Esophagus squamous epithelium (tissue), 5 donors: ENCODE measurements around the gene GPR137B. TPM values are rescaled to one million over a fixed set of nuclear protein-coding genes. Genes with fewer than 3 reads are reported as not detected.

Experiments
- DNase-seq: peaks from one replicate; lab custom pipeline; 2025; lab: John Stamatoyannopoulos, UW
- H3K27ac ChIP-seq, 4 donors: fragments of 200-600 bp; sonication (generic); one replicate each; pipeline ENCODE4 v1.5.1; 2016 to 2019; ENCODE audit warnings: mild to moderate bottlenecking in 1 of 4
- H3K27me3 ChIP-seq, 4 donors: fragments of 200-600 bp; sonication (generic); 1 replicate in 3 of 4; 2 replicates in 1 of 4; pipeline versions ENCODE4 v1.5.1 to v1.6.0; 2017 to 2021; ENCODE audit warnings: antibody characterized with exemption in 1 of 4
- H3K36me3 ChIP-seq, 3 donors: fragments of 200-600 bp; sonication (generic); one replicate each; pipeline ENCODE4 v1.5.1; 2016 to 2019
- H3K4me1 ChIP-seq, 3 donors: fragments of 200-600 bp; sonication (generic); one replicate each; pipeline ENCODE4 v1.5.1; 2017 to 2019
- H3K4me3 ChIP-seq, 4 donors: fragments of 200-600 bp; sonication (generic); 1 replicate in 3 of 4; 2 replicates in 1 of 4; pipeline ENCODE4 v1.5.1; 2016 to 2019; ENCODE audit warnings: mild to moderate bottlenecking in 2 of 4, moderate library complexity in 1 of 4
- H3K9me3 ChIP-seq, 3 donors: fragments of 200-600 bp; sonication (generic); one replicate each; pipeline ENCODE4 v1.5.1; 2016 to 2019
- POLR2A ChIP-seq, 4 donors: fragments of 450-650 bp; IDR thresholded peaks; one replicate each; pipeline ENCODE4 v1.6.1; 2017; ENCODE audit warnings: antibody characterized with exemption in 4 of 4, mild to moderate bottlenecking in 4 of 4, moderate library complexity in 3 of 4
- WGBS, 2 donors: methylation state at CpG; one replicate each; pipeline ENCODE4 v1.1.5; 2018; 5-methylcytosine and 5-hydroxymethylcytosine counted together
- intact Hi-C: fragments of 100-400 bp; cut with DNase I; formaldehyde crosslinking; loops from one replicate; pipeline ENCODE4 v1.15.0; 2022
- total RNA-seq, 4 donors: library from RNA; depleted of rRNA; stranded (reverse); fragments of >200 nt; gene quantifications; one replicate each; pipeline ENCODE4 v1.1.0, GENCODE V29; 2016
- TF ChIP-seq, protein P1 (sequence below), 6 experiments: fragments of 450-650 bp in 4 of 6; fragments of 200-600 bp in 2 of 6; sonication (generic) in 2 of 6; IDR thresholded peaks; one replicate each; pipeline ENCODE4 v1.5.1; 2016 to 2019; ENCODE audit warnings: antibody characterized with exemption in 6 of 6, mild to moderate bottlenecking in 4 of 6, moderate library complexity in 4 of 6
- donor health status: DM: yes; HTN: yes; CAD: no.

The GPR137B gene
- total RNA-seq, 4 donors from 2014 or later: 3.6 to 16.0 (median 7.4) TPM

GRCh38 chr1:236130372-236130771 is 12.0 kb upstream of the GPR137B start:
- WGBS, 2 donors: 52 to 68% methylated on average over 3 of the region's 3 CpGs
- TF ChIP-seq POLR2A (IDR thresholded peaks at IDR 0.05): no peak
- TF ChIP-seq, protein P1, sequence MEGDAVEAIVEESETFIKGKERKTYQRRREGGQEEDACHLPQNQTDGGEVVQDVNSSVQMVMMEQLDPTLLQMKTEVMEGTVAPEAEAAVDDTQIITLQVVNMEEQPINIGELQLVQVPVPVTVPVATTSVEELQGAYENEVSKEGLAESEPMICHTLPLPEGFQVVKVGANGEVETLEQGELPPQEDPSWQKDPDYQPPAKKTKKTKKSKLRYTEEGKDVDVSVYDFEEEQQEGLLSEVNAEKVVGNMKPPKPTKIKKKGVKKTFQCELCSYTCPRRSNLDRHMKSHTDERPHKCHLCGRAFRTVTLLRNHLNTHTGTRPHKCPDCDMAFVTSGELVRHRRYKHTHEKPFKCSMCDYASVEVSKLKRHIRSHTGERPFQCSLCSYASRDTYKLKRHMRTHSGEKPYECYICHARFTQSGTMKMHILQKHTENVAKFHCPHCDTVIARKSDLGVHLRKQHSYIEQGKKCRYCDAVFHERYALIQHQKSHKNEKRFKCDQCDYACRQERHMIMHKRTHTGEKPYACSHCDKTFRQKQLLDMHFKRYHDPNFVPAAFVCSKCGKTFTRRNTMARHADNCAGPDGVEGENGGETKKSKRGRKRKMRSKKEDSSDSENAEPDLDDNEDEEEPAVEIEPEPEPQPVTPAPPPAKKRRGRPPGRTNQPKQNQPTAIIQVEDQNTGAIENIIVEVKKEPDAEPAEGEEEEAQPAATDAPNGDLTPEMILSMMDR (IDR thresholded peaks at IDR 0.05): no peak
- Histone ChIP-seq H3K4me1 (peaks cover 0 to 11% (median 0%) of the 10 kb centered on the region in 3 donors), H3K36me3 (no peaks in the 10 kb centered on the region), H3K27me3 (peaks cover 0 to 18% (median 0%) of the 10 kb centered on the region in 4 donors), H3K4me3 (no peak overlapping the region), H3K9me3 (no peaks in the 10 kb centered on the region), H3K27ac (no peak overlapping the region)
- DNase-seq: no peak
- intact Hi-C loops: no loop called here

- 53 to 61% methylated on average over 1 of the region's 1 CpG for WGBS, 2 donors
- peaks cover 0 to 28% (median 0%) of the 10 kb centered on the region in 4 donors for H3K27me3 ChIP-seq
Measured at GRCh38 chr1:236131916-236132315, 10.4 kb upstream of the GPR137B start.

GRCh38 chr1:236132420-236133046 is 9.8 kb upstream of the GPR137B start:
- Histone ChIP-seq H3K27me3 (peaks cover 0 to 35% (median 0%) of the 10 kb centered on the region in 4 donors), H3K4me3 (no peak overlapping the region), H3K36me3 (no peaks in the 10 kb centered on the region), H3K9me3 (no peaks in the 10 kb centered on the region), H3K27ac (no peak overlapping the region), H3K4me1 (peaks cover 0 to 11% (median 0%) of the 10 kb centered on the region in 3 donors)
- no peak for DNase-seq
- TF ChIP-seq, protein P1 (IDR thresholded peaks at IDR 0.05): no peak
- intact Hi-C loops: no loop called here
- 85 to 89% methylated on average over 5 of the region's 5 CpGs for WGBS, 2 donors

More at GRCh38 chr1:236131916-236132315, 10.4 kb upstream of the GPR137B start:
- intact Hi-C loops: no loop called here
- no peak for DNase-seq
- Histone ChIP-seq H3K9me3 (no peaks in the 10 kb centered on the region), H3K4me1 (peaks cover 0 to 11% (median 0%) of the 10 kb centered on the region in 3 donors), H3K4me3 (no peak overlapping the region), H3K36me3 (no peaks in the 10 kb centered on the region), H3K27ac (no peak overlapping the region)
- TF ChIP-seq POLR2A (IDR thresholded peaks at IDR 0.05): no peak
- TF ChIP-seq, protein P1 (IDR thresholded peaks at IDR 0.05): no peak

GRCh38 chr1:236133339-236133738 is 9.0 kb upstream of the GPR137B start:
- Histone ChIP-seq H3K27ac (no peak overlapping the region), H3K9me3 (no peaks in the 10 kb centered on the region), H3K4me3 (no peak overlapping the region), H3K4me1 (peaks cover 0 to 11% (median 0%) of the 10 kb centered on the region in 3 donors), H3K27me3 (peaks cover 0 to 41% (median 0%) of the 10 kb centered on the region in 4 donors), H3K36me3 (no peaks in the 10 kb centered on the region)
- intact Hi-C loops: no loop called here
- no peak for DNase-seq
- 66 to 71% methylated on average over 5 to 7 of the region's 7 CpGs for WGBS, 2 donors
- TF ChIP-seq, protein P1 (IDR thresholded peaks at IDR 0.05): no peak
- TF ChIP-seq POLR2A (IDR thresholded peaks at IDR 0.05): no peak

DNA sequence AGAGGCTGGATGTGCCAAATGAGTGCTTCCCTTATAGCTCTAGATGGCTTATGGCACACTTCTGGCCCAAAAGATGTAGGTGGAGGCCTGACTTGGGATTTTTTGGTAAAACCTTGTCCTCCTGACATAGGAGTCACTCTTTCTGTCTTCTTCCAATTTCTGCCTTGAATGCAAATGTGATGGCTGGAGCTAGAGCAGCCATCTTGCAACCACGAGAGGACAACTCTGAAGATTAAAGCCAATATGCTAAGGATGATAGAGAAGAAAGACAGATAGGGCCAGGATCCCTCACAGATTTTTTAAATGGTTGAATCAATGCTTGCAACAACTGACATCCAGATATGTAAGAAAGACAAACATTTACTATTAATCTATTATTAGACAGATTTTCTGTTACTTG is 8.5 kb upstream of the GPR137B start:
- DNase-seq: no peak
- no peaks in the 10 kb centered on the region for H3K9me3 ChIP-seq
- no peak for TF ChIP-seq POLR2A (IDR thresholded peaks at IDR 0.05)
- TF ChIP-seq, protein P1 (IDR thresholded peaks at IDR 0.05): no peak
- peaks cover 0 to 7% (median 0%) of the 10 kb centered on the region in 3 donors for H3K4me1 ChIP-seq
- H3K36me3 ChIP-seq: no peaks in the 10 kb centered on the region
- WGBS, 2 donors: 50 to 71% methylated on average over 1 of the region's 1 CpG
- intact Hi-C loops: no loop called here
- no peak overlapping the region for H3K27ac ChIP-seq
- H3K4me3 ChIP-seq: no peak overlapping the region
- H3K27me3 ChIP-seq: peaks cover 0 to 41% (median 0%) of the 10 kb centered on the region in 4 donors
